Keratinocyte (primary cell): ENCODE results near the gene CRACR2A. TPM values are rescaled to one million over a fixed set of nuclear protein-coding genes. Genes with fewer than 3 reads are reported as not detected.

Source experiments
- DNase-seq: peaks from one replicate; pipeline ENCODE4 v3.0.0-alpha.2; 2011; ENCODE audit warnings: low read depth, missing footprints, low spot score
- FAIRE-seq: peaks from 2 replicates; lab custom pipeline; 2011; peaks lifted over from hg19 to GRCh38; lab: Jason Lieb, UNC
- H2AFZ ChIP-seq: 2 replicates; pipeline ENCODE4 v1.6.0; 2012; ENCODE audit warnings: low read length, control low read depth, inconsistent platforms; ENCODE audit not compliant: control insufficient read depth
- H3K27ac ChIP-seq: 2 replicates; pipeline ENCODE4 v1.5.1; 2011; ENCODE audit warnings: low read length; ENCODE audit not compliant: control insufficient read depth, insufficient read depth
- H3K27me3 ChIP-seq: 3 replicates; pipeline ENCODE4 v1.6.0; 2011; ENCODE audit warnings: low read length; ENCODE audit not compliant: control insufficient read depth, insufficient read depth; ENCODE audit errors: extremely low read depth
- H3K36me3 ChIP-seq, 2 experiments: 2 replicates in 1 of 2; 3 replicates in 1 of 2; pipeline ENCODE4 v1.5.1; 2011; ENCODE audit warnings: low read length in 2 of 2, mild to moderate bottlenecking in 1 of 2; ENCODE audit not compliant: control insufficient read depth in 2 of 2, insufficient read depth in 2 of 2; ENCODE audit errors: extremely low read depth in 1 of 2
- H3K4me1 ChIP-seq: 3 replicates; pipeline ENCODE4 v1.5.1; 2011; ENCODE audit warnings: low read length; ENCODE audit not compliant: control insufficient read depth, insufficient read depth; ENCODE audit errors: extremely low read depth
- H3K4me2 ChIP-seq: 3 replicates; pipeline ENCODE4 v1.6.0; 2011; ENCODE audit warnings: low read depth, low read length; ENCODE audit not compliant: control insufficient read depth, insufficient read depth; ENCODE audit errors: extremely low read depth
- H3K4me3 ChIP-seq, 3 experiments: fragments of 200-600 bp in 1 of 3; sonication (generic) in 1 of 3; 2 replicates in 2 of 3; 3 replicates in 1 of 3; pipeline ENCODE4 v1.5.1; 2011 to 2016; ENCODE audit warnings: low read length in 3 of 3, mild to moderate bottlenecking in 3 of 3, control low read depth in 2 of 3, inconsistent platforms in 1 of 3, low read depth in 1 of 3, mixed read lengths in 1 of 3, mixed run types in 1 of 3, moderate library complexity in 1 of 3; ENCODE audit not compliant: control insufficient read depth in 2 of 3, insufficient read depth in 2 of 3; ENCODE audit errors: extremely low read depth in 1 of 3
- H3K79me2 ChIP-seq: 2 replicates; pipeline ENCODE4 v1.6.0; 2012; ENCODE audit warnings: low read length; ENCODE audit not compliant: control insufficient read depth, insufficient read depth
- H3K9ac ChIP-seq: 3 replicates; pipeline ENCODE4 v1.6.0; 2011; ENCODE audit warnings: low read length; ENCODE audit not compliant: control insufficient read depth, insufficient read depth; ENCODE audit errors: extremely low read depth
- H3K9me1 ChIP-seq: 3 replicates; pipeline ENCODE4 v1.6.0; 2011; ENCODE audit warnings: low read length; ENCODE audit not compliant: control insufficient read depth, insufficient read depth; ENCODE audit errors: extremely low read depth
- H3K9me3 ChIP-seq: 2 replicates; pipeline ENCODE4 v1.5.1; 2012; ENCODE audit warnings: low read depth, low read length; ENCODE audit not compliant: control insufficient read depth
- H4K20me1 ChIP-seq: 3 replicates; pipeline ENCODE4 v1.6.0; 2011; ENCODE audit warnings: low read length; ENCODE audit not compliant: control insufficient read depth, insufficient read depth; ENCODE audit errors: extremely low read depth
- EZH2 ChIP-seq: IDR thresholded peaks from one replicate; pipeline ENCODE4 v1.6.1; 2012; ENCODE audit warnings: inconsistent platforms, mild to moderate bottlenecking, low read length, moderate library complexity
- dilution Hi-C: fragments of 300-500 bp; cut with MboI; formaldehyde crosslinking; loops from one replicate; pipeline ENCODE4 v1.7.0; 2020; ENCODE audit warnings: low sequenced_read_pairs; ENCODE audit not compliant: extremely low pct_ligation_motif_present
- polyA plus RNA-seq, 5 experiments: library from polyadenylated mRNA; depleted of rRNA in 3 of 5; stranded (reverse) in 3 of 5; stranded (forward) in 1 of 5; unstranded in 1 of 5; fragments of >200 nt; gene quantifications; 1 replicate in 1 of 5; 2 replicates in 3 of 5; 3 replicates in 1 of 5; pipeline versions ENCODE4 v1.2.1 to v1.2.3, GENCODE V29; 2011 to 2012; ENCODE audit warnings: missing spikeins in 2 of 5, low read depth in 1 of 5, low replicate concordance in 1 of 5
- TF ChIP-seq, protein P1 (sequence below), 3 experiments: IDR thresholded peaks in 1 of 3; conservative IDR thresholded peaks in 1 of 3; optimal IDR thresholded peaks in 1 of 3; 2 replicates in 2 of 3; 3 replicates in 1 of 3; pipeline versions ENCODE3 to v1.5.1; 2011; ENCODE audit warnings: low read length in 3 of 3, mild to moderate bottlenecking in 3 of 3, moderate library complexity in 2 of 3, control low read depth in 1 of 3, inconsistent platforms in 1 of 3; ENCODE audit not compliant: insufficient read depth in 2 of 3; ENCODE audit errors: extremely low read depth in 1 of 3

Gene CRACR2A
- polyA plus RNA-seq, 1 donor (not counting 4 experiments of a cell fraction or from before 2014, with no cell fraction given), result 0.30 TPM

DNA sequence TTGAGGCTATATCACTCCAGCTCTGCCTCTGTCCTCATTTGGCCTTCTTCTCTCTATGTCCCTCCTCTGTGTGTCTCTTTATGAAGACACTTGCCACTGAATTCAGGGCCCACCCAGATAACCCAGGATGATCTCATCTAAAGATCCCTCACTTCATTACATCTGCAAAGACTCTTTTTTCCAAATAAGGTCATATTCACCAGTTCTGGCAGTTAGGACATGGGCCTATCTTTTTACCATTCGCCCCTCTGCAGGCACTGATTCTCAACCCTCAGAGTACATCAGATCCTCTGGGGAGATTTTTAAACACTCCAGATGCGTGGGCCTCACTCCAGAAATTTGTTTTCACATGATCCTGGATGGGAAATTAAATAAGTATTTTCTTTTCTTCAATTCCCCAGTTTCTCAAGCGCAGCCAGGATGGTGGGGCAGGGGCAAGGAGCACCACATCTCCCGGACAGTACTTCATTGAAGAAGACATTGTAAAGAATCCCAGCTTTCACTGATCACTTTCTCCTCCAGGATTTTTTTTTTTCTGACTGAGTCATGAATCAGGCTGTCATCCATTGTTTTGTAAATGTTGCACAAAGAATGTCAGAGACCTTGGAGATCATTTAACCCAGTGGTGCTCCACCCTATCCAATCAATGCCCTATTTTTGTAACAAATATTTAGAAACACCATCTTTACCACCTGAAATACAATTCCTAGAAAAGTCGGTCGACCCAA, 27.4 kb downstream of the CRACR2A start:
- no peak overlapping the region for H3K4me3 ChIP-seq
- H3K79me2 ChIP-seq, result no peaks in the 10 kb centered on the region
- no peak overlapping the region for H3K9ac ChIP-seq
- H3K9me1 ChIP-seq, result no peaks in the 10 kb centered on the region
- no peak overlapping the region for H2AFZ ChIP-seq
- H3K4me1 ChIP-seq, result peaks cover 5% of the 10 kb centered on the region
- H3K27me3 ChIP-seq, result no peaks in the 10 kb centered on the region
- FAIRE-seq, result no peak
- TF ChIP-seq, protein P1, sequence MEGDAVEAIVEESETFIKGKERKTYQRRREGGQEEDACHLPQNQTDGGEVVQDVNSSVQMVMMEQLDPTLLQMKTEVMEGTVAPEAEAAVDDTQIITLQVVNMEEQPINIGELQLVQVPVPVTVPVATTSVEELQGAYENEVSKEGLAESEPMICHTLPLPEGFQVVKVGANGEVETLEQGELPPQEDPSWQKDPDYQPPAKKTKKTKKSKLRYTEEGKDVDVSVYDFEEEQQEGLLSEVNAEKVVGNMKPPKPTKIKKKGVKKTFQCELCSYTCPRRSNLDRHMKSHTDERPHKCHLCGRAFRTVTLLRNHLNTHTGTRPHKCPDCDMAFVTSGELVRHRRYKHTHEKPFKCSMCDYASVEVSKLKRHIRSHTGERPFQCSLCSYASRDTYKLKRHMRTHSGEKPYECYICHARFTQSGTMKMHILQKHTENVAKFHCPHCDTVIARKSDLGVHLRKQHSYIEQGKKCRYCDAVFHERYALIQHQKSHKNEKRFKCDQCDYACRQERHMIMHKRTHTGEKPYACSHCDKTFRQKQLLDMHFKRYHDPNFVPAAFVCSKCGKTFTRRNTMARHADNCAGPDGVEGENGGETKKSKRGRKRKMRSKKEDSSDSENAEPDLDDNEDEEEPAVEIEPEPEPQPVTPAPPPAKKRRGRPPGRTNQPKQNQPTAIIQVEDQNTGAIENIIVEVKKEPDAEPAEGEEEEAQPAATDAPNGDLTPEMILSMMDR (optimal IDR thresholded peaks at IDR 0.05 in 1 of 3, IDR thresholded peaks at IDR 0.05 in 1 of 3, conservative IDR thresholded peaks at IDR 0.05 in 1 of 3; ENCODE audit: extremely low read depth in 1 of 3, insufficient read depth in 2 of 3, low read length in 3 of 3), result no peak
- TF ChIP-seq EZH2, result no peak
- no peaks in the 10 kb centered on the region for H4K20me1 ChIP-seq
- H3K27ac ChIP-seq, result no peak overlapping the region
- no peak overlapping the region for H3K4me2 ChIP-seq
- no peaks in the 10 kb centered on the region for H3K9me3 ChIP-seq
- dilution Hi-C loops, result no loop called here
- H3K36me3 ChIP-seq, result no peaks in the 10 kb centered on the region
- no peak for DNase-seq

DNA sequence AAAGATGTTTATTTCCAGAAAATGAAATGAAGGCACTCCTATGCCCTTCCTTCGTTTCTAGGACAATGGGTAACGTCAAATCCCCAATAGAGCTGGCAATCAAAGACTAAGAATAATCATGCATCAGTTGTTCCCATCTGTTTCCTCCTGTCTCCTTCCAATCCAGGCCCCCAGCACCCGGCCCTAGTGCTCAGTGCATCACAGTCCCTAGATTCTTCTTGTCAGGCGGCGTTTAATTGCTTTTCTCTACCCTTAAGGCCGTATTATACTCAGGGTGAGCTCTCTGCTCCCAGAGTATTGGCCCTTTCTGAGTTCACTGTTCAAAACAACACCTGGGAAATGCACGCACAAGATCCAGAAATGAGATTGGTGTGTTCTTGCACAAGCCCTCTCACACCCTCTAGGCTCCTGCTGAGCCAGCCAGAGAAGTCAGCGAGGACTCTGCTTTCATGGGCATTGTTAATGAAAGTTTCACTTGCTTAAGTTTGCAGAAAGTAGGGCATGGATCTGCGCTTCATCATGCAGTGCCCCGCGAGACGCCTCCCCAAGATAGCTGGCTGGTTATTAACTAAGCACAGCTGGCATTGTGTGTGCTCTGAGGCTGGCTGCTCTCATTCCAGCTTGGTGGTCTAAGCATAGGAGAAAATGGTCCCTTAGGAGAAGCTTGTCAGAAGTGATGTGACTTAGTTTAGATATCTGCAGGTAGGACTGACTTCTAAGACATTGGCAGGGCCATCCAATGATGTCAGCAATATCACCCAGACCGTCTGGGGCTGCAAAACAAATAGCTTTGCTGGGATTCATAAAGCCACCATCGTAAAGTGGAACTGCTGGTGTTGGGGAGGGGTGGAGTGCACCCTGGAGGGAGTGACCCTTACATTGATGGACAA, 28.7 kb downstream of the CRACR2A start:
- no peak for TF ChIP-seq EZH2
- TF ChIP-seq, protein P1 (optimal IDR thresholded peaks at IDR 0.05 in 1 of 3, IDR thresholded peaks at IDR 0.05 in 1 of 3, conservative IDR thresholded peaks at IDR 0.05 in 1 of 3; ENCODE audit: extremely low read depth in 1 of 3, insufficient read depth in 2 of 3, low read length in 3 of 3), result no peak
- Histone ChIP-seq H3K27me3 (no peaks in the 10 kb centered on the region), H3K9me1 (no peaks in the 10 kb centered on the region), H3K4me3 (no peak overlapping the region), H3K4me1 (peaks cover 5% of the 10 kb centered on the region), H3K9ac (no peak overlapping the region), H4K20me1 (no peaks in the 10 kb centered on the region), H3K9me3 (no peaks in the 10 kb centered on the region), H3K27ac (no peak overlapping the region), H3K4me2 (no peak overlapping the region), H3K36me3 (no peaks in the 10 kb centered on the region), H3K79me2 (no peaks in the 10 kb centered on the region), H2AFZ (no peak overlapping the region)
- dilution Hi-C loops, result no loop called here
- DNase-seq (no peak), FAIRE-seq (no peak)
